Esophagus muscularis mucosa (tissue), 4 donors: ENCODE measurements around the gene RARRES1. TPM values are rescaled to one million over a fixed set of nuclear protein-coding genes. Genes with fewer than 3 reads are reported as not detected.
"Not testable (repeated sequence)": the region's sequence is repeated elsewhere in the genome, so short reads cannot be mapped to it uniquely, and the experiment has no call there.

Experiments
- DNase-seq: peaks from one replicate; pipeline ENCODE4 v3.0.0-alpha.2; 2017; ENCODE audit errors: extremely low spot score
- H3K27ac ChIP-seq, 4 donors: fragments of 200-600 bp; sonication (generic); replicated peaks in 1 of 4; 1 replicate in 3 of 4; 2 replicates in 1 of 4; pipeline ENCODE4 v1.5.1; 2016 to 2019; ENCODE audit warnings: mild to moderate bottlenecking in 1 of 4
- H3K27me3 ChIP-seq, 4 donors: fragments of 200-600 bp; sonication (generic); one replicate each; pipeline versions ENCODE4 v1.5.1 to v1.6.0; 2016 to 2019
- H3K36me3 ChIP-seq, 4 donors: fragments of 200-600 bp; sonication (generic); one replicate each; pipeline ENCODE4 v1.5.1; 2016 to 2019
- H3K4me1 ChIP-seq, 4 donors: fragments of 200-600 bp; sonication (generic); one replicate each; pipeline ENCODE4 v1.5.1; 2016 to 2019
- H3K4me3 ChIP-seq, 4 donors: fragments of 200-600 bp; sonication (generic); 1 replicate in 2 of 4; 2 replicates in 2 of 4; pipeline ENCODE4 v1.5.1; 2016 to 2019; ENCODE audit warnings: mild to moderate bottlenecking in 4 of 4, moderate library complexity in 1 of 4
- H3K9me3 ChIP-seq, 4 donors: fragments of 200-600 bp; sonication (generic); 1 replicate in 3 of 4; 2 replicates in 1 of 4; pipeline ENCODE4 v1.5.1; 2016 to 2019
- EP300 ChIP-seq: sonication (generic); formaldehyde crosslinking; IDR thresholded peaks from one replicate; pipeline ENCODE4 v1.6.1; 2017; ENCODE audit warnings: antibody characterized with exemption
- POLR2A ChIP-seq: fragments of 450-650 bp; IDR thresholded peaks from one replicate; pipeline ENCODE4 v1.6.1; 2017; ENCODE audit warnings: antibody characterized with exemption, moderate library complexity, mild to moderate bottlenecking, low read depth
- POLR2AphosphoS5 ChIP-seq, 2 donors: sonication (generic); formaldehyde crosslinking; IDR thresholded peaks; one replicate each; pipeline ENCODE4 v1.6.1; 2017; ENCODE audit warnings: antibody characterized with exemption in 2 of 2
- WGBS: methylation state at CpG from one replicate; pipeline ENCODE4 v1.1.5; 2018; 5-methylcytosine and 5-hydroxymethylcytosine counted together
- intact Hi-C: fragments of 100-400 bp; cut with DNase I; formaldehyde crosslinking; loops from one replicate; pipeline ENCODE4 v1.15.1; 2023
- total RNA-seq, 4 donors: library from RNA; depleted of rRNA; stranded (reverse); fragments of >200 nt; gene quantifications; one replicate each; pipeline versions ENCODE4 v1.1.0 to v1.2.1, GENCODE V29; 2016
- TF ChIP-seq, protein P1 (sequence below), 3 experiments: fragments of 200-600 bp in 2 of 3; fragments of 450-650 bp in 1 of 3; sonication (generic) in 2 of 3; IDR thresholded peaks; one replicate each; pipeline ENCODE4 v1.5.1; 2017 to 2019; ENCODE audit warnings: antibody characterized with exemption in 3 of 3, mild to moderate bottlenecking in 2 of 3, moderate library complexity in 1 of 3

RARRES1 gene
- total RNA-seq, 4 donors from 2014 or later, result 6.6 to 93.0 (median 29.8) TPM

DNA sequence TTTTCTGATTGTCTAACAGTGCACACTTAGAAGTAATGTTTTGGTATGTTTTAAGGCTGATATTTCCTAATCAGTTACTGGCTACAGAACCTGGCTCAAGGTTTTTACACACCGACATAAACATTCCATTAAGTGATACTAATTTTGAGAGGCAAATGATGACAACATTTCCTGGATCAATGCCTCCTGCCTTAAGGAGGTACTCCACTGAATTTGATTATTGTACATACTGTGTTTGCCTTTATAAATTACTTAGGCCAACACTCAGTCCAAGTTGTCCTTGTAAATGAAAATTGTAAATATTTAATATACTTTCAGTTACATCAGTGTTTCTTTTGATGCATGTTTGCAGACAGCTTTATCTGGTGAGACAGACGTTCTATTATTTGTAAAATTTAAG lies 35.6 kb downstream of the RARRES1 start:
- WGBS, result 46% methylated on average over 2 of the region's 2 CpGs
- no peaks in the 10 kb centered on the region for H3K27me3 ChIP-seq
- no peak overlapping the region for H3K27ac ChIP-seq
- no peaks in the 10 kb centered on the region for H3K9me3 ChIP-seq
- intact Hi-C loops, result no loop called here
- no peak for DNase-seq
- peaks cover 0 to 35% (median 17%) of the 10 kb centered on the region in 4 donors for H3K36me3 ChIP-seq
- peaks cover 0 to 18% (median 7%) of the 10 kb centered on the region in 4 donors for H3K4me1 ChIP-seq
- H3K4me3 ChIP-seq, result no peak overlapping the region
- TF ChIP-seq POLR2AphosphoS5 (IDR thresholded peaks at IDR 0.05) (no peak), EP300 (no peak), POLR2A (no peak)
- TF ChIP-seq, protein P1, sequence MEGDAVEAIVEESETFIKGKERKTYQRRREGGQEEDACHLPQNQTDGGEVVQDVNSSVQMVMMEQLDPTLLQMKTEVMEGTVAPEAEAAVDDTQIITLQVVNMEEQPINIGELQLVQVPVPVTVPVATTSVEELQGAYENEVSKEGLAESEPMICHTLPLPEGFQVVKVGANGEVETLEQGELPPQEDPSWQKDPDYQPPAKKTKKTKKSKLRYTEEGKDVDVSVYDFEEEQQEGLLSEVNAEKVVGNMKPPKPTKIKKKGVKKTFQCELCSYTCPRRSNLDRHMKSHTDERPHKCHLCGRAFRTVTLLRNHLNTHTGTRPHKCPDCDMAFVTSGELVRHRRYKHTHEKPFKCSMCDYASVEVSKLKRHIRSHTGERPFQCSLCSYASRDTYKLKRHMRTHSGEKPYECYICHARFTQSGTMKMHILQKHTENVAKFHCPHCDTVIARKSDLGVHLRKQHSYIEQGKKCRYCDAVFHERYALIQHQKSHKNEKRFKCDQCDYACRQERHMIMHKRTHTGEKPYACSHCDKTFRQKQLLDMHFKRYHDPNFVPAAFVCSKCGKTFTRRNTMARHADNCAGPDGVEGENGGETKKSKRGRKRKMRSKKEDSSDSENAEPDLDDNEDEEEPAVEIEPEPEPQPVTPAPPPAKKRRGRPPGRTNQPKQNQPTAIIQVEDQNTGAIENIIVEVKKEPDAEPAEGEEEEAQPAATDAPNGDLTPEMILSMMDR (IDR thresholded peaks at IDR 0.05), result no peak

GRCh38 chr3:158693866-158694456 lies 38.3 kb downstream of the RARRES1 start:
- DNase-seq, intact Hi-C loops, H3K4me1 ChIP-seq, H3K27me3 ChIP-seq, H3K9me3 ChIP-seq, H3K4me3 ChIP-seq, H3K27ac ChIP-seq: not testable (repeated sequence)
- peaks cover 0 to 52% (median 24%) of the 10 kb centered on the region in 4 donors for H3K36me3 ChIP-seq
- WGBS, result 82% methylated on average over 3 of the region's 3 CpGs

DNA sequence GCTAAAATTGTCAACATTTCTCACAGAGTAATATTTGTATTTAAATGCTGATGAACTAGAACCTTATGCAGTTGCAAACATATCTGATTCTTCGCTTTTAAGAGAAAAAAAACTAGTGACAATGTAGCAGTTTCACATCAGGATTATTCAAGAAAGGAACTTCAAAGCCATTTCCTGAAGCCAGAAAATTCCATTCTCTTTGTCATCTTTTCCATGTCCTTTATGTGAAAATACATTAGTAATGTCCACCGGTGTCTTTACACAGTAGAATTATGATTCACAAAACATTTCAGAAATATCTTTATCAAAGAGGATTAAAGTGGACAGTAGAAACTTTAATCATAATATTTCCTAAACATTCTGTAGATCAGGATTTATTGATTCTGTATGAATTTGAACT lies 47.1 kb downstream of the RARRES1 start:
- H3K36me3 ChIP-seq, result peaks cover 4 to 47% (median 23%) of the 10 kb centered on the region in 4 donors
- no peaks in the 10 kb centered on the region for H3K4me1 ChIP-seq
- no peaks in the 10 kb centered on the region for H3K9me3 ChIP-seq
- no peaks in the 10 kb centered on the region for H3K27me3 ChIP-seq
- no peak for DNase-seq
- H3K27ac ChIP-seq, result no peak overlapping the region
- H3K4me3 ChIP-seq, result no peak overlapping the region
- TF ChIP-seq POLR2AphosphoS5 (IDR thresholded peaks at IDR 0.05), result no peak
- TF ChIP-seq EP300, result no peak
- no peak for TF ChIP-seq POLR2A
- TF ChIP-seq, protein P1 (IDR thresholded peaks at IDR 0.05), result no peak
- intact Hi-C loops, result no loop called here
- WGBS, result 80% methylated on average over 2 of the region's 2 CpGs

GRCh38 chr3:158683230-158683962 lies 48.9 kb downstream of the RARRES1 start:
- intact Hi-C loops, result no loop called here
- no peaks in the 10 kb centered on the region for H3K9me3 ChIP-seq
- DNase-seq, result no peak
- H3K27me3 ChIP-seq, result no peaks in the 10 kb centered on the region
- no peak for TF ChIP-seq EP300
- TF ChIP-seq POLR2A, result no peak
- TF ChIP-seq, protein P1 (IDR thresholded peaks at IDR 0.05), result no peak
- no peak for TF ChIP-seq POLR2AphosphoS5 (IDR thresholded peaks at IDR 0.05)
- H3K27ac ChIP-seq, result no peak overlapping the region
- no peaks in the 10 kb centered on the region for H3K4me1 ChIP-seq
- WGBS, result 94% methylated on average over 5 of the region's 5 CpGs
- no peak overlapping the region for H3K4me3 ChIP-seq
- peaks cover 4 to 49% (median 24%) of the 10 kb centered on the region in 4 donors for H3K36me3 ChIP-seq

- TF ChIP-seq, protein P1 (IDR thresholded peaks at IDR 0.05), result no peak
- TF ChIP-seq POLR2AphosphoS5 (IDR thresholded peaks at IDR 0.05) (no peak), POLR2A (no peak), EP300 (no peak)
- no peak for DNase-seq
- peaks cover 5 to 58% (median 30%) of the 10 kb centered on the region in 4 donors for H3K36me3 ChIP-seq
- no peak overlapping the region for H3K27ac ChIP-seq
- intact Hi-C loops, result no loop called here
- WGBS, result 78% methylated on average over 2 of the region's 2 CpGs
- no peaks in the 10 kb centered on the region for H3K4me1 ChIP-seq
- H3K27me3 ChIP-seq, result no peaks in the 10 kb centered on the region
- H3K9me3 ChIP-seq, result no peaks in the 10 kb centered on the region
- no peak overlapping the region for H3K4me3 ChIP-seq
Observed at GRCh38 chr3:158680861-158681260, 51.4 kb downstream of the RARRES1 start.
